NOMO-1 (cell line): ENCODE measurements around the gene ABTB1.
"Not testable (repeated sequence)": the region's sequence is repeated elsewhere in the genome, so short reads cannot be mapped to it uniquely, and the experiment has no call there.

Experiments
- DNase-seq, 2 experiments: peaks; one replicate each; lab custom pipeline; 2025; ENCODE audit not compliant: unreplicated experiment in 2 of 2; lab: John Stamatoyannopoulos, UW

Gene ABTB1

GRCh38 chr3:127647845-127648204 lies 24.9 kb upstream of the ABTB1 start:
- DNase-seq: no peak

GRCh38 chr3:127650236-127650635 lies 22.5 kb upstream of the ABTB1 start:
- DNase-seq: no peak

- DNase-seq: no peak
These were observed 21.1 kb upstream of the ABTB1 start for GRCh38 chr3:127651516-127652172.

GRCh38 chr3:127652246-127652995 lies 20.3 kb upstream of the ABTB1 start:
- DNase-seq: peak; percentile 16 to 44

- no peak for DNase-seq
These were observed 18.4 kb upstream of the ABTB1 start for GRCh38 chr3:127654374-127654773.

DNA sequence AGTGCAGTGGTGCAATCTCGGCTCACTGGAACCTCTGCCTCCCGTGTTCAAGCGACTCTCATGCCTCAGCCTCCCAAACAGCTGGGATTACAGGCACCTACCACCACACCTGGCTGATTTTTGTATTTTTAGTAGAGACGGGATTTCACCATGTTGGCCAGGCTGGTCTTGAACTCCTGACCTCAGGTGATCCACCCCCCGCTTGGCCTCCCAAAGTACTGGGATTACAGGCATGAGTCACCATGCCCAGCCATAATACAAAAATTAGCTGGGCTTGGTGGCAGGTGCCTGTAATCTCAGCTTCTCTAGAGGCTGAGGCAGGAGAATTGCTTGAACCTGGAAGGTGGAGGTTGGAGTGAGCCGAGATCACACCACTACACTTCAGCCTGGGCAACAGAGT lies 17.8 kb upstream of the ABTB1 start:
- not testable (repeated sequence) for DNase-seq

DNA sequence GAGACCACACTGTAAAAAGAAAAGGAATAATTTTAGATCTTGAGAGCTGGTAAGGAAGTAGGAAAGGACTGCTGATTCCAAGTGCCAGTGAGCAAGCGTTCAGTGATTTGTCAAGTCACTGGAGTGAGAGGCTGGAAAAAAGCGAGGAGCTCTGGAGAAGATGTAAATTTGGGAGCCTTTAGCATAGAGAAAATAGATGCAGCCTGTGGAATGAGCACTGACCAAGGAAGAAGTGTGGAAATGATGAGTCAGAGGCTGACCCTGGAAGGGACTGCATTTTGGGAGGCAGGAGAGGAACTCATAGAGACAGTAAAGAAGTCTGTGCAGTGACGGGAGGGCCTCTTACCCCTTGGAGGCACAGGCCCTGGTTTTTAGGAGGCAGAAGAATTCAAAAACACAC lies 17.1 kb upstream of the ABTB1 start:
- no peak for DNase-seq

GRCh38 chr3:127656906-127657305 lies 15.8 kb upstream of the ABTB1 start:
- DNase-seq: no peak

GRCh38 chr3:127658234-127658633 lies 14.5 kb upstream of the ABTB1 start:
- no peak for DNase-seq

DNA sequence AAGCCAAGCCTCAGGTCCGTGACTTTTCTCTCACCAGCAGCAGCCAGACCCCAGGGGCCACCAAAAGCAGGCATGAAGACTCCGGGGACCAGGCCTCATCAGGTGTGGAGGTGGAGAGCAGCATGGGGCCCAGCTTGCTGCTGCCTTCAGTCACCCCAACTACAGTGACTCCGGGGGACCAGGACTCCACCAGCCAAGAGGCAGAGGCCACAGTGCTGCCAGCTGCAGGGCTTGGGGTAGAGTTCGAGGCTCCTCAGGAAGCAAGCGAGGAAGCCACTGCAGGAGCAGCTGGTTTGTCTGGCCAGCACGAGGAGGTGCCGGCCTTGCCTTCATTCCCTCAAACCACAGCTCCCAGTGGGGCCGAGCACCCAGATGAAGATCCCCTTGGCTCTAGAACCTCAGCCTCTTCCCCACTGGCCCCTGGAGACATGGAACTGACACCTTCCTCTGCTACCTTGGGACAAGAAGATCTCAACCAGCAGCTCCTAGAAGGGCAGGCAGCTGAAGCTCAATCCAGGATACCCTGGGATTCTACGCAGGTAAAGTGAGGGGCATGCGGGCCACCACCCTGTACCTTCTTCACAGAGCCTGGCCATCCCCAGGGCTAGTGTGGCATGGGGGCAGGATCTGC lies 12.0 kb upstream of the ABTB1 start:
- no peak for DNase-seq

DNA sequence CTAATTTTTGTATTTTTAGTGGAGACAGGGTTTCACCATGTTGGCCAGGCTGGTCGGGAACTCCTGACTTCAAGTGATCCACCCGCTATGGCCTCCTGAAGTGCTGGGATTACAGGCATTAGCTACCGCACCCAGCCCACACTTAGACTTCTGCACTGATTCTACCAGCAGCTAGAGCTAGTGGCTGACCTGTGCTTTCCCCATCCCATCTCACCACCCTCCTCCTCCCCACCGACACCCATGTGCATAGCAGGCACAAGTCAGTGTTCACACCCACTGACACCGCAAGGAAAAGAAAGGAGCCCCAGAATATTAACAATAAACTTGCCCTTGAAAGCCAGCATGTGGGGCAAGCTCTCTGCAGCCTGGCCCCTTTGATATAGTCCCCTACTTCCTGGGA lies 11.2 kb upstream of the ABTB1 start:
- DNase-seq: no peak

- no peak for DNase-seq
These were observed 10.7 kb upstream of the ABTB1 start for GRCh38 chr3:127662001-127662469.

DNA sequence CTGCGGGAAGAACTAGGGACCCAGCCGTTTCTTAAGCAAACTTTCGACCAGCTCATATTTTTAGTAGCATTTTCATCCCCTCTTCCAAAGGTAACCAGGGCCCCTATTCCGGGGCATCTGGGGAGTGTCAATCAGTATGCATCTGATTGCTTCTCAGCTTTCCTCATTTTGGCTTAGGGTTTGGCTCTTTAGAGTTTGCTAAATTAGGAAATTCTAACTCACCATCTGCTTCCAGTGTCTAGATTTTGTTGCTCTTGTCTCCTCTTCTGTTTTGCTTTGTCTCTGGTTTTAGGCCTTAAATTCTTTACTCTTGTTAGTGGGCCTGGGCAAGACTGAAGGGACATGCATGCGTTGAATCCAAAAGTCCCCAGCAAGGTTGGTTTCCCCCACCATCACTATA lies 9.6 kb upstream of the ABTB1 start:
- no peak for DNase-seq

DNA sequence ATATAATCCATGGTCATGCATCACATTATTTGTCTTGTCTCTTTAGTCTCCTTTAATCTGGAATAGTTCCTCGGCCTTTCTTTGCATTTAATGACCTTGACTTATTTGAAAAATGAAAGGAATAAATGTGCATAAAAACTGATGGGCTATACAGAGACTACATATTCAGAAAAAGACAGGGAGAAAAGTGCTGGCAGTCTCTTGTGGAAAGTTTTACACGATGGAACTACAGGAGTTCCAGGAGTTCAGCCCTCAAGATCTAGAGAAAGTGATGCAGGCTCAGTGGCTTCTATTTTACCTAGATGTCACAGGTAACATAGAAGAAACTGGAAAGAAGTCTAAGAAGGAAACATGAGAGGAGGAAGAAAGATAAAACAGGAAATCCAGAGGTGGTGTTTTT lies 7.6 kb upstream of the ABTB1 start:
- DNase-seq: no peak

GRCh38 chr3:127665586-127665985 lies 7.2 kb upstream of the ABTB1 start:
- DNase-seq: no peak

DNA sequence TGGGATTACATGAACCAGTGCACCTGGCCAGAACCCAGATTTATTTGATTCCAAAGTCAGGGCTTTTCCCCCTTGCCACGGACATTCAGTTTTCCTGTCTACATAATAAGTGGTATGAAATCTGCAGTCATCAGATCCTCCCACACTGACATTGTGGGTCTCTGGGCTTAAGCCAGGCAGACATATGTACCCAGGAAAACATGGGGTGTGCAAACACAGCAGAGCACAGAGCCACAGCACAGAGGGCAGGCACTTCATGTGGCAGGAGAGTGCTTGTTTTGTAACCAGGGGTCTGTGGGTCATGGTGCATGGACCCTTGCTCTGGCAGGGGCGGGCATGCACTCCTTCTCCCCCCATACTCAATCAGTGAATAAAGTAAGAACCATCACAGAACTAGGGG lies 6.1 kb upstream of the ABTB1 start:
- no peak for DNase-seq

- no peak for DNase-seq
These were observed 5.6 kb upstream of the ABTB1 start for GRCh38 chr3:127667119-127667681.

DNA sequence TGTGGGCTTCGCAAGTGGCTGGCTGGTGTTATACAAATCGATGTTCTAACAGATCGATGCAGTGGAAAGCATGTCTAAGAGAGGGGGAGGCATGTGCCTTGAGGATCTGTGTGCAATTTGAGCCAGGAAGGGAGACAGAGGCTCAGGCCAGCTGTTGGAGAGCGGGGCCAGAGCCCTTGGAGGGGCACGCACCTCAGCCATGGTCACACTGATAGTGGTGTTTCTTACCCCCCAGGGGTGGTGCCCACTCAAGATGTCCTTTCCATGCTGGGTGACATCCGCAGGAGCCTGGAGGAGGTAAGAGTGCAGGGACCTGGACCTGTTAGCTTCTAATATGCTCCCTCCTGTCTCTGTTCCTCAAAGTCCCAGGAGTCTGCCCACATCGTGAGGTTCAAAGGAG lies 3.8 kb upstream of the ABTB1 start:
- no peak for DNase-seq

DNA sequence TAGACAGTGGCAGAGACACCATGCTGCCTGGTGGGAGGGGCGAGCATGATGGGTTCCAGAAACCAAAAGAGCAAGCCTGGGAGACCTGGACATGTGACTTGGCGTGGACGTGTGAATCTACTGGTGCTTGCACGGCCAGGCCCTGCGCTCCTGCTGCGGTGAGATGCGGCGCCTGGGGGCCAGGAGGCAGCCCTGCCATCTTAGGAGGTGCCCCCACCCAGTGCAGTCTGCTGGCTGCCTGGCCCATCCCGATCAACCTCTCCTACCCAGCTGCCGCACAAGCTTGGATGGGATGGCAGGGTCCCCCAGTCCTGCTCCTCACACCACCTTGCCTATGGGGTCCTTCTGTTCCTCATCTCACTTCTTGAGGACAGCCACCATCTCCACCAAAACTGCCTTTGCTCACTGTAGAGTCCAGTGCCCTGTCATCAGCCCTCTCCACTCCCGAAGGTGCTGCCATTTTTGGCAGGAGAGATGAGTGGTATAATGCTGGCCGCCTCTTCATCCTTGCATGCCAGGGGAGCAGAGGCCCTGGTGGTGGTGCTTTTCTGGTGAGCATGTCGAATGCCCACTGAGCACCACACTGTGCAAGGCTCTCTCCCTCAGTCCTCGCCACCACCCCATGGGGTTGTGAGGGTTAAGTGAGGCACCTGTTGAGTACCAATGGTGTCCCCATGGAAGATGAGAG lies 3.1 kb upstream of the ABTB1 start:
- DNase-seq: no peak

DNA sequence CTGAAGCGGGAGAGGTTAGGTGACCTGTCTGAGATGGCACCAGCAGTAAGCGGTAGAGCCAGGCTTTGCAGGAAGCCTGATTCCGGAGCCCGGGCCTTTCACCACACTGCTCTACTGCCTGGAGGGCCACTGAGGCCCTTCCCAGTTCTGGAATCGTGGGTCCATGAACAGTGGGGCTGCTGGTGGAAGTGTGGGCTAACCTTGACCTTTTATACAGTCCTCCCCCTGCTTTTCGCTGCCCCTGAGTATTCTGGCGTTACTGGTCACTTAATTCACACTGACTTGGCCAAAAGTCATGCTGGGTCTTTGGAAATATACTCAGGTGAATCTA lies 2.6 kb upstream of the ABTB1 start:
- DNase-seq: no peak

GRCh38 chr3:127670761-127671522 lies 1.8 kb upstream of the ABTB1 start:
- DNase-seq: no peak
